HepG2 (cell line): Measurements from ENCODE around the gene ZNF490. TPM values are rescaled to one million over a fixed set of nuclear protein-coding genes. Genes with fewer than 3 reads are reported as not detected.
A peak's percentile ranks its signal among the peaks of the same experiment; 100 is the strongest.
"Not testable (repeated sequence)": the region's sequence is repeated elsewhere in the genome, so short reads cannot be mapped to it uniquely, and the experiment has no call there.

Experiments used
- ATAC-seq: fragments of 200-7000 bp; cut with Tn5 transposase; 3 replicates; pipeline ENCODE4 v1.9.1; 2020; ENCODE audit warnings: mild to moderate bottlenecking, moderate library complexity
- BruUV-seq: library from RNA; stranded (reverse); fragments of 400-500 nt; replicated peaks from 2 replicates; lab custom pipeline; 2021; lab: Mats Ljungman, UMichigan
- CTCF ChIA-PET: fragments of 300-600 bp; formaldehyde crosslinking; extraction: SDS; loops from one replicate; lab custom pipeline; 2021; ENCODE audit warnings: low total read pairs, inconsistent platforms, low intra/inter-chr PET ratio; lab: Yijun Ruan, JAX
- POLR2A ChIA-PET: fragments of 350-600 bp; sonication (Branson Sonifier 250); formaldehyde crosslinking; loops from one replicate; lab custom pipeline; 2020; ENCODE audit warnings: antibody characterized with exemption, inconsistent platforms; lab: Yijun Ruan, JAX
- DNase-seq: peaks from one replicate; pipeline ENCODE4 v3.0.0-alpha.2; 2015; ENCODE audit warnings: low spot score
- FAIRE-seq: peaks from 3 replicates; lab custom pipeline; 2011; peaks lifted over from hg19 to GRCh38; lab: Jason Lieb, UNC
- H2AFZ ChIP-seq: one replicate; pipeline ENCODE4 v1.6.1; 2011; ENCODE audit warnings: low read length, inconsistent platforms
- H3K27ac ChIP-seq: fragments of 300-600 bp; 3 replicates; pipeline ENCODE4 v1.8.0; 2011; ENCODE audit warnings: mixed run types, mild to moderate bottlenecking, mixed read lengths, low read length, inconsistent platforms; ENCODE audit not compliant: insufficient read depth; ENCODE audit errors: extremely low read length
- H3K27me3 ChIP-seq, 2 experiments: fragments of 200-600 bp in 1 of 2; 2 replicates in 1 of 2; 3 replicates in 1 of 2; pipeline versions ENCODE4 v1.6.0 to v1.8.0; 2011; ENCODE audit warnings: low read length in 2 of 2, mild to moderate bottlenecking in 2 of 2, moderate library complexity in 2 of 2, inconsistent platforms in 1 of 2; ENCODE audit not compliant: insufficient read depth in 2 of 2, control insufficient read depth in 1 of 2
- H3K36me3 ChIP-seq, 2 experiments: fragments of 200-600 bp in 1 of 2; replicated peaks in 1 of 2; 2 replicates in 1 of 2; 3 replicates in 1 of 2; pipeline versions ENCODE4 v1.5.1 to v1.8.0; 2011; ENCODE audit warnings: low read length in 2 of 2, inconsistent platforms in 1 of 2; ENCODE audit not compliant: insufficient read depth in 2 of 2, control insufficient read depth in 1 of 2
- H3K4me1 ChIP-seq: 2 replicates; pipeline ENCODE4 v1.5.1; 2012; ENCODE audit warnings: low read length, inconsistent platforms; ENCODE audit not compliant: insufficient read depth
- H3K4me2 ChIP-seq: 2 replicates; pipeline ENCODE4 v1.6.0; 2011; ENCODE audit warnings: low read depth, low read length, inconsistent platforms
- H3K4me3 ChIP-seq, 3 experiments: fragments of 200-600 bp in 1 of 3; sonication (generic), shearing (Covaris generic) in 1 of 3; replicated peaks in 1 of 3; 2 replicates each; pipeline ENCODE4 v1.5.1; 2011 to 2016; ENCODE audit warnings: low read length in 3 of 3, inconsistent platforms in 2 of 3, low read depth in 2 of 3, mild to moderate bottlenecking in 2 of 3, control low read depth in 1 of 3, mixed read lengths in 1 of 3; ENCODE audit not compliant: insufficient read depth in 1 of 3
- H3K79me2 ChIP-seq: one replicate; pipeline ENCODE4 v1.6.1; 2011; ENCODE audit warnings: low read length, inconsistent platforms; ENCODE audit not compliant: insufficient read depth
- H3K9ac ChIP-seq: 2 replicates; pipeline ENCODE4 v1.6.0; 2011; ENCODE audit warnings: mild to moderate bottlenecking, low read depth, low read length, inconsistent platforms; ENCODE audit not compliant: insufficient read depth
- H3K9me3 ChIP-seq: 2 replicates; pipeline ENCODE4 v1.5.1; 2012; ENCODE audit warnings: mild to moderate bottlenecking, low read length
- H4K20me1 ChIP-seq: 2 replicates; pipeline ENCODE4 v1.6.0; 2011; ENCODE audit warnings: inconsistent platforms, mild to moderate bottlenecking, low read length, moderate library complexity; ENCODE audit not compliant: insufficient read depth
- ATF6 ChIP-seq: sonication (generic); formaldehyde crosslinking; conservative IDR thresholded peaks from 2 replicates; pipeline ENCODE4 v1.4.0; 2020; ENCODE audit warnings: missing genetic modification reagents
- FOXJ3 ChIP-seq: sonication (generic); formaldehyde crosslinking; IDR thresholded peaks from 2 replicates; pipeline ENCODE4 v1.4.0; 2020; ENCODE audit warnings: missing genetic modification reagents, mild to moderate bottlenecking, borderline replicate concordance
- MXD4 ChIP-seq: IDR thresholded peaks from 2 replicates; pipeline ENCODE4 v1.6.1; 2016; ENCODE audit warnings: mild to moderate bottlenecking, missing biosample characterization, missing genetic modification reagents
- ZBTB33 ChIP-seq: sonication (generic); formaldehyde crosslinking; IDR thresholded peaks from 2 replicates; pipeline ENCODE4 v1.4.0; 2020; ENCODE audit warnings: missing genetic modification reagents
- ZBTB37 ChIP-seq: sonication (generic); formaldehyde crosslinking; IDR thresholded peaks from 2 replicates; pipeline ENCODE4 v1.4.0; 2020; ENCODE audit warnings: mild to moderate bottlenecking, missing genetic modification reagents
- ZNF891 ChIP-seq: sonication (generic); formaldehyde crosslinking; IDR thresholded peaks from 2 replicates; pipeline ENCODE4 v1.5.0; 2020; ENCODE audit warnings: mild to moderate bottlenecking, missing genetic modification reagents
- WGBS: methylation state at CpG from one replicate; pipeline ENCODE4 v1.1.6; 2017; ENCODE audit warnings: low lambda C conversion rate; 5-methylcytosine and 5-hydroxymethylcytosine counted together
- in situ Hi-C: cut with HindIII; loops from 2 replicates; pipeline ENCODE4 v1.10.0; 2017; ENCODE audit warnings: low pct_unique_long_range_greater_than_20kb; ENCODE audit not compliant: extremely low pct_ligation_motif_present
- intact Hi-C: fragments of 100-400 bp; cut with micrococcal nuclease; formaldehyde crosslinking; loops from one replicate; pipeline ENCODE4 v1.10.0; 2022; ENCODE audit not compliant: unreplicated experiment
- polyA plus RNA-seq, 8 experiments: library from polyadenylated mRNA; depleted of rRNA in 3 of 8; stranded (reverse) in 7 of 8; unstranded in 1 of 8; fragments of >200 nt; fragmentation: Illumina TruSeq in 4 of 8; extraction: Trizol in 4 of 8; gene quantifications; 2 replicates each; pipeline versions ENCODE4 v1.2.1 to v1.2.3, GENCODE V29; 2011 to 2016; ENCODE audit warnings: low read depth in 4 of 8, missing spikeins in 1 of 8, mixed read lengths in 1 of 8; ENCODE audit not compliant: insufficient read depth in 1 of 8
- total RNA-seq, 5 experiments: library from RNA; depleted of rRNA; stranded (reverse); fragments of >200 nt; fragmentation: Illumina TruSeq; extraction: Trizol; gene quantifications; 2 replicates each; pipeline ENCODE4 v1.2.3, GENCODE V29; 2016; ENCODE audit warnings: low read depth in 1 of 5

Gene ZNF490
- total and polyA plus RNA-seq, 2 of the 13 experiments (the other 11 are each of a cell fraction or from before 2014, with no cell fraction given): 1.3 to 2.9 TPM

GRCh38 chr19:12647047-12647446, 36.4 kb upstream of the ZNF490 start:
- no peaks in the 10 kb centered on the region for H3K27me3 ChIP-seq
- H3K27ac ChIP-seq: no peak overlapping the region
- ChIA-PET POLR2A (no interaction called here), CTCF (no interaction called here)
- H4K20me1 ChIP-seq: no peaks in the 10 kb centered on the region
- H3K9ac ChIP-seq: no peak overlapping the region
- no peak overlapping the region for H2AFZ ChIP-seq
- H3K9me3 ChIP-seq: no peaks in the 10 kb centered on the region
- 85% methylated on average over 8 of the region's 8 CpGs for WGBS
- no peaks in the 10 kb centered on the region for H3K79me2 ChIP-seq
- no peak overlapping the region for H3K4me3 ChIP-seq
- BruUV-seq: no TSS peak
- FAIRE-seq: no peak
- H3K36me3 ChIP-seq: no peaks in the 10 kb centered on the region
- TF ChIP-seq ZBTB33 (CRISPR knock-in tag) (peak; percentile 55; the same call in 1 of the 2 replicates), FOXJ3 (no peak)
- ATAC-seq: peak; percentile 13; the same call in 1 of the 3 replicates
- intact Hi-C loops (no loop called here), in situ Hi-C loops (no loop called here)
- no peaks in the 10 kb centered on the region for H3K4me1 ChIP-seq
- DNase-seq: no peak
- no peak overlapping the region for H3K4me2 ChIP-seq

GRCh38 chr19:12646551-12646950, 35.9 kb upstream of the ZNF490 start:
- TF ChIP-seq ZNF891 (CRISPR knock-in tag) (no peak), ZBTB37 (CRISPR knock-in tag) (no peak), MXD4 (CRISPR knock-in tag) (no peak), ATF6 (CRISPR knock-in tag) (no peak)
- TF ChIP-seq, all 625 proteins: peak for 0
- DNase-seq (no peak), ATAC-seq (no peak), FAIRE-seq (no peak)
- Histone ChIP-seq H3K4me3 (no peak overlapping the region), H3K36me3 (no peaks in the 10 kb centered on the region), H3K9me3 (no peaks in the 10 kb centered on the region), H2AFZ (no peak overlapping the region), H3K27ac (no peak overlapping the region), H3K4me1 (no peaks in the 10 kb centered on the region), H3K79me2 (no peaks in the 10 kb centered on the region), H4K20me1 (no peaks in the 10 kb centered on the region), H3K4me2 (no peak overlapping the region), H3K27me3 (no peaks in the 10 kb centered on the region), H3K9ac (no peak overlapping the region)
- WGBS: 88% methylated on average over 9 of the region's 10 CpGs
- ChIA-PET CTCF (no interaction called here), POLR2A (no interaction called here)
- intact Hi-C loops: no loop called here
- in situ Hi-C loops: no loop called here
- BruUV-seq: no TSS peak

GRCh38 chr19:12643716-12644115, 33.1 kb upstream of the ZNF490 start:
- H3K4me3 ChIP-seq, H2AFZ ChIP-seq, DNase-seq, intact Hi-C loops, H3K27ac ChIP-seq, H3K9me3 ChIP-seq, POLR2A ChIA-PET, H4K20me1 ChIP-seq, H3K27me3 ChIP-seq, H3K79me2 ChIP-seq, H3K36me3 ChIP-seq, BruUV-seq, FAIRE-seq, CTCF ChIA-PET, H3K9ac ChIP-seq, ATAC-seq, H3K4me2 ChIP-seq, in situ Hi-C loops: not testable (repeated sequence)
- peaks cover 11% of the 10 kb centered on the region; the same call in 1 of the 2 replicates for H3K4me1 ChIP-seq
- 91% methylated on average over 14 of the region's 14 CpGs for WGBS
